Activated gamma-delta T cell treated with Interleukin-2 at 50 U/mL for 16 hours (primary cell): ENCODE data around the gene NDN.
"Not testable (repeated sequence)": the region's sequence is repeated elsewhere in the genome, so short reads cannot be mapped to it uniquely, and the experiment has no call there.

ENCODE experiments used
- DNase-seq: peaks from one replicate; pipeline ENCODE4 v3.0.0-alpha.2; 2020

The NDN gene, protein sequence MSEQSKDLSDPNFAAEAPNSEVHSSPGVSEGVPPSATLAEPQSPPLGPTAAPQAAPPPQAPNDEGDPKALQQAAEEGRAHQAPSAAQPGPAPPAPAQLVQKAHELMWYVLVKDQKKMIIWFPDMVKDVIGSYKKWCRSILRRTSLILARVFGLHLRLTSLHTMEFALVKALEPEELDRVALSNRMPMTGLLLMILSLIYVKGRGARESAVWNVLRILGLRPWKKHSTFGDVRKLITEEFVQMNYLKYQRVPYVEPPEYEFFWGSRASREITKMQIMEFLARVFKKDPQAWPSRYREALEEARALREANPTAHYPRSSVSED

GRCh38 chr15:23687143-23687470 is at the start of gene NDN:
Gene NDN, minus strand, starts transcription at chr15:23687305. Its CDS starts 88 bp downstream, at chr15:23687217.
- no peak for DNase-seq

- no peak for DNase-seq
These were observed 49.0 kb upstream of the NDN start for GRCh38 chr15:23736033-23736673.

- DNase-seq = no peak
These were observed 47.8 kb upstream of the NDN start for GRCh38 chr15:23734862-23735261.

- not testable (repeated sequence) for DNase-seq
These were observed 27.0 kb upstream of the NDN start for GRCh38 chr15:23713874-23714656.

GRCh38 chr15:23708332-23708731 is 21.2 kb upstream of the NDN start:
- DNase-seq = no peak

GRCh38 chr15:23695282-23695681 is 8.2 kb upstream of the NDN start:
- no peak for DNase-seq

DNA sequence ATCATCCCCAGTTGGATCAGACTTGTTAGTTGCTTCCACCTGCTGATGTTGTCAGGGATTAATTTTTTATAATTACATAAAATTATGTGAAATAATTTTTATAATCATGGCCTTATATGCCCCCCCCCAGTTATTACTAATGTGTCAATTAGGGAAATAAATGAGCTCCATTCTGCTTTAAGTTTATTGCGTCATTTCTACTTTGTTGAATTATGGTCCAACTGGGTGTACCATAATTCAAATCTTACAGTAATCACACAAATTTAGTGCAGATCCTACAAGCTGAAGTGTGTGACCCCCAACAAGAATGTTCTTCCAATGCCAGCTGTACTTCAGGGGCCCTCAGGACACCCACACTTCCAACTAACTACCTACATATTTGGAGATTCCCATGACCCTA is 7.5 kb upstream of the NDN start:
- DNase-seq = no peak

GRCh38 chr15:23690450-23690852 is 3.3 kb upstream of the NDN start:
- DNase-seq = no peak

DNA sequence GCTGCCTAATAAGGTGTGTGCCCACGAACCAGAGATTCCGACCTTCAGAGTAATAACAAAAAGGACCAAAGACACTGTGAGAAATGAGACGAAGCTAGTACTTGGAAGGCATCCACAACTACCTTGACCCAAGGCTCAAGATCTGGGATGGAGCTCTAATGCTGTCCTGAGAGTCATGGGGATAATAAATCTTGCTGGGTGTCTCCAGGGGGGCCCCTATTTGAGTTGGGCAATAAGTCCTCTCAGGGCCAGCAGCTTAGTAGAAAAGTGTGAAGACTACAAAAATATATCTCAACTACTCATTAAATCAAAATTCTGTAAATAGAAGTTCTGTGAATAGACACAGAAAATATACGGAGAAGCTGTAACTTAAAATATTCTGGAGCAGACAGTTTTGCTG is 2.9 kb upstream of the NDN start:
- no peak for DNase-seq

GRCh38 chr15:23686466-23687142 is 501 bp downstream of the NDN start:
- no peak for DNase-seq

GRCh38 chr15:23671481-23671880 is 15.6 kb downstream of the NDN start:
- DNase-seq = no peak

GRCh38 chr15:23670970-23671369 is 16.1 kb downstream of the NDN start:
- DNase-seq = no peak

DNA sequence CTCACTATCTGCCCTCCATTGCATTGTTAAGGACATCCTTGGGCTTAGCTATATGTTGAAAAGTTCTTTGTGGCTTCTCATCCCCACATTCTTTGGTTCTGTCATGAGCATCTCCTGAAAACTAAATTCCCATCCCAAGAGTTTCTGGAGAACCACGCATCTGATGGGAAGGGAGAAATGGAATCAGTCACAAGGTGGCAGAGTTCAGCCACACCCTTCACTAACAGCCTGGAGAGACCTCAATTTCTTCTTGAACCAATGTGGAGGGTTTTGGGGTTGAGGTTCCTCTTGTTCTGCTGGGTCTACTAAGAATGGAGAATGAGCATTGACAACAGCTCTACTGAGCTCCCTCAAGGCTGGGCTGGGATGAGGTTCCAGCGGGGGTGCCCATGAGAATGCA is 23.9 kb downstream of the NDN start:
- no peak for DNase-seq

DNA sequence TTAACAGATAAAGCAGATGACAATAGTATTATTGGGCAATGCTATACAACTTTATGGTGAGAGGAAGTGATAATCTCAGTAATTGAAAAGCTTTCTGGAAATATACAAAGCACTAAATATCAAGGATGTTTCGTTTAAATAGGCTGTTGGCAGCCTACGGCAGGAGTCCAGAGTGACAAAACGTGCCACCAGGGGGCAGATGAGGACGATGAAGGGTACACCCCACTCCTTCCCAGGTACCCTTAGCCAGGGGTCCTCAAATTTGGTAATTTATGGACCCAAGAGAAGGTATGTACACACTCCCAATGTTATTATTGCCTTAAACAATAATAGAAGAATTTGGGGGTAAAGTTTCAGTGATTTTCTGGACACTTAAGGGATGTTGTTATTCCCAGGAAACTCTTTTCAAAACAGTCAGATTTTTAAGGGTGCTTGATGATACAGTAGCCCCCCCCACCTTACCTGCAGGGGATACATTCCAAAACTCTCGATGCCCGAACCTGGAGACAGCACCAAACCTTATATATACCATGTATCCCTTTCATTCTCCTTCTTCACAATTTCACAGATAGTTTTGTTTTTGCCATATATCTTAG is 38.1 kb downstream of the NDN start:
- DNase-seq = no peak

GRCh38 chr15:23647421-23648370 is 39.4 kb downstream of the NDN start, which contains the start of gene MAGEL2:
Gene MAGEL2, minus strand, starts transcription at chr15:23647867. Its CDS starts 125 bp downstream, at chr15:23647742.
- no peak for DNase-seq

- no peak for DNase-seq
These were observed 40.2 kb downstream of the NDN start for GRCh38 chr15:23647001-23647295.

- DNase-seq = no peak
These were observed 40.7 kb downstream of the NDN start for GRCh38 chr15:23646165-23647000.

DNA sequence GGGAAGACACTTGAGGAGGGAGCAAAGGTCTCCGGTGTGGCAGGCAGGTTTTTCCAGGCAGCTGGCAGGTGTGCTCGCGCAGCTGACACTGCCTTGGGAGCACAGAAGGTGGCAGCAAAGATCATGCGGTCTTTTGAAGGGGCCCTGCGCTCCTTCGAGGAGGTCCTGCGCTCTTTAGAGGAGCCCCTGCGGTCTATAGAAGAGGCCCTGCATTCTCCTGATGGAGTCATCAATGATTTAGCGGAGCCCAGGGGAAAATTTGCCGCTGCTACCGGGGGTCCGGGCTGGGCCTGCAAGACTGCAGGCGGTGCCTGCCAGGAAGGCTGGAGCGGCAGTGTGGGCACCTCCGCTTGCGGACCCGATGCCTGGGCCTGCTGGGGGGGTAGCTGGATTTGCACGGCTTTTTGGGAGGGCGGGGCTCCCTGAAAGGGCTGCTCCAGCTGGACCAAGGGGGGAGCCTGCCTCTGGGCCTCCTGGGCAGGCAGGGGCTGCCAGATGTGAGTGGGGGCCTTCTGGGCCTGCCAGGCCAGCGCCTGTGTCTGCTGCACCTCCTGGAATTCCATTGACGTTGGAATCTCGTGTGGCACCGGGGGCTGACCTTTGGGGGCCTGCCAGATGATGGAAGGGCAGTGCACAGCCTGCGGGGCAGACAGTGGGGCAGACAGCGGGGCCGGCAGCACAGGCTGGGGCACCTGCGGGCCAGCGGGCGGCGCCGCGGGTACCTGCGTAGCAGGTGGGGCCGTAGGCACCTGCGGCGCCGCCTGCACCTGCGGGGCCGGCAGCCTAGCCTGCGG is 41.5 kb downstream of the NDN start:
- DNase-seq = no peak

GRCh38 chr15:23644829-23645228 is 42.3 kb downstream of the NDN start:
- no peak for DNase-seq

GRCh38 chr15:23642413-23643044 is 44.6 kb downstream of the NDN start:
- DNase-seq = no peak
